ENCODE measurements around the gene CCDC146.
"Not testable (repeated sequence)": the region's sequence is repeated elsewhere in the genome, so short reads cannot be mapped to it uniquely, and the experiment has no call there.

CCDC146 gene

GRCh38 chr7:77154917-77155464, 32.6 kb downstream of the CCDC146 start:
- not testable (repeated sequence) for DNase-seq

GRCh38 chr7:77155601-77156377, 33.4 kb downstream of the CCDC146 start:
- not testable (repeated sequence) for DNase-seq

GRCh38 chr7:77157034-77157433, 34.6 kb downstream of the CCDC146 start:
- not testable (repeated sequence) for DNase-seq

- no peak for DNase-seq
Measured at GRCh38 chr7:77157446-77157845, 35.0 kb downstream of the CCDC146 start.

GRCh38 chr7:77171073-77171472, 48.7 kb downstream of the CCDC146 start:
- DNase-seq = not testable (repeated sequence)

GRCh38 chr7:77172437-77173172, 50.2 kb downstream of the CCDC146 start:
- DNase-seq = not testable (repeated sequence)

- not testable (repeated sequence) for DNase-seq
Measured at GRCh38 chr7:77174418-77174817, 52.0 kb downstream of the CCDC146 start.

GRCh38 chr7:77175274-77175800, 52.9 kb downstream of the CCDC146 start:
- not testable (repeated sequence) for DNase-seq

GRCh38 chr7:77177321-77177904, 55.0 kb downstream of the CCDC146 start:
- DNase-seq = not testable (repeated sequence)

GRCh38 chr7:77178024-77178423, 55.6 kb downstream of the CCDC146 start:
- DNase-seq = not testable (repeated sequence)

GRCh38 chr7:77181015-77181595, 58.7 kb downstream of the CCDC146 start:
- DNase-seq = no peak

GRCh38 chr7:77181734-77182133, 59.3 kb downstream of the CCDC146 start:
- DNase-seq = no peak

- no peak for DNase-seq
Measured at GRCh38 chr7:77182261-77182660, 59.8 kb downstream of the CCDC146 start.

GRCh38 chr7:77184463-77184862, 62.0 kb downstream of the CCDC146 start:
- no peak for DNase-seq

- no peak for DNase-seq
Measured at GRCh38 chr7:77184990-77185389, 62.6 kb downstream of the CCDC146 start.

- no peak for DNase-seq
Measured at GRCh38 chr7:77185866-77186265, 63.5 kb downstream of the CCDC146 start.

GRCh38 chr7:77188731-77189437, 66.5 kb downstream of the CCDC146 start:
- no peak for DNase-seq

GRCh38 chr7:77197141-77197540, 74.7 kb downstream of the CCDC146 start:
- no peak for DNase-seq

- DNase-seq = peak; percentile 7 to 30
Measured at GRCh38 chr7:77199013-77199966, 76.9 kb downstream of the CCDC146 start, which contains the start of gene FGL2. Gene FGL2 (minus strand): TSS chr7:77199819. CDS start chr7:77199793, 26 bp downstream.

GRCh38 chr7:77200542-77200941, 78.1 kb downstream of the CCDC146 start:
- no peak for DNase-seq

Data from stimulated activated CD4-positive, alpha-beta T cell treated with anti-CD3 and anti-CD28 coated beads, Interleukin-4, amount 100 ng/mL, for 4 hours (primary cell).